GM10266 (cell line): ENCODE results near the gene C11orf68.

Experiments used
- DNase-seq: peaks from one replicate; pipeline ENCODE4 v3.0.0; 2012; ENCODE audit errors: extremely low spot score
- CTCF ChIP-seq: IDR thresholded peaks from 2 replicates; pipeline ENCODE4 v1.5.1; 2012; ENCODE audit warnings: mild to moderate bottlenecking, low read depth; ENCODE audit not compliant: control insufficient read depth, insufficient read depth; ENCODE audit errors: missing control alignments

The C11orf68 gene

GRCh38 chr11:65899356-65900124 is 19.3 kb downstream of the C11orf68 start:
- TF ChIP-seq CTCF, result no peak
- DNase-seq, result peak; percentile 65

- no peak for DNase-seq
- TF ChIP-seq CTCF, result no peak
Measured at GRCh38 chr11:65898656-65899355, 20.1 kb downstream of the C11orf68 start.

GRCh38 chr11:65897020-65897471 is 21.8 kb downstream of the C11orf68 start:
- no peak for TF ChIP-seq CTCF
- no peak for DNase-seq

- DNase-seq, result no peak
Measured at GRCh38 chr11:65896034-65896999, 22.5 kb downstream of the C11orf68 start.

GRCh38 chr11:65895482-65895981 is 23.3 kb downstream of the C11orf68 start:
- TF ChIP-seq CTCF, result no peak
- DNase-seq, result no peak

More at GRCh38 chr11:65896034-65896999, 22.5 kb downstream of the C11orf68 start:
- TF ChIP-seq CTCF, result no peak

GRCh38 chr11:65894034-65894591 is 24.7 kb downstream of the C11orf68 start:
- DNase-seq, result no peak
- peak; percentile 12 for TF ChIP-seq CTCF
